Mucosa of rectum (tissue), 2 donors: ENCODE data around the gene MAPKAPK2.

Experiments used
- H3K27ac ChIP-seq, 2 donors: one replicate each; pipeline ENCODE4 v1.7.0; 2013; ENCODE audit warnings: inconsistent platforms in 2 of 2, low read depth in 2 of 2, low read length in 2 of 2
- H3K27me3 ChIP-seq, 2 donors: one replicate each; pipeline ENCODE4 v1.7.0; 2013; ENCODE audit warnings: low read length in 2 of 2; ENCODE audit not compliant: control insufficient read depth in 2 of 2, insufficient read depth in 2 of 2
- H3K36me3 ChIP-seq, 2 donors: one replicate each; pipeline ENCODE4 v1.7.0; 2013; ENCODE audit warnings: low read length in 2 of 2; ENCODE audit not compliant: control insufficient read depth in 2 of 2, insufficient read depth in 2 of 2
- H3K4me1 ChIP-seq, 2 donors: one replicate each; pipeline ENCODE4 v1.7.0; 2013; ENCODE audit warnings: low read length in 2 of 2, mild to moderate bottlenecking in 1 of 2; ENCODE audit not compliant: control insufficient read depth in 2 of 2, insufficient read depth in 2 of 2
- H3K4me3 ChIP-seq, 2 donors: one replicate each; pipeline ENCODE4 v1.7.0; 2013; ENCODE audit warnings: low read length in 2 of 2
- H3K9ac ChIP-seq, 2 donors: one replicate each; pipeline ENCODE4 v1.7.0; 2013; ENCODE audit warnings: low read length in 2 of 2, low read depth in 1 of 2, mild to moderate bottlenecking in 1 of 2
- H3K9me3 ChIP-seq, 2 donors: one replicate each; pipeline ENCODE4 v1.7.0; 2013; ENCODE audit warnings: low read length in 2 of 2; ENCODE audit not compliant: control insufficient read depth in 2 of 2
- donor health status: healthy.
- donor health status: Normal muscosa, but diverticular disease.

The MAPKAPK2 gene

GRCh38 chr1:206783506-206783905 is 98.8 kb downstream of the MAPKAPK2 start:
- H3K4me3 ChIP-seq = no peak overlapping the region
- no peaks in the 10 kb centered on the region for H3K9me3 ChIP-seq

More at GRCh38 chr1:206783506-206783905, 98.8 kb downstream of the MAPKAPK2 start:
- H3K27me3 ChIP-seq = no peaks in the 10 kb centered on the region
- peaks cover 0 to 6% of the 10 kb centered on the region in 2 donors for H3K4me1 ChIP-seq
- H3K36me3 ChIP-seq = no peaks in the 10 kb centered on the region
- H3K9ac ChIP-seq = no peak overlapping the region
- H3K27ac ChIP-seq = no peak overlapping the region
